ENCODE measurements around the gene TOGARAM1.

TOGARAM1 gene

GRCh38 chr14:44981198-44981597 is 19.2 kb downstream of the TOGARAM1 start:
- Histone ChIP-seq H3K27me3 (ENCODE audit: insufficient read depth, low read length) (no peaks in the 10 kb centered on the region), H3K4me3 (ENCODE audit: low read depth, low read length, poor library complexity, severe bottlenecking) (no peak overlapping the region), H3K36me3 (ENCODE audit: insufficient read depth, low read length) (no peaks in the 10 kb centered on the region), H3K9me2 (ENCODE audit: low read depth, low read length) (no peaks in the 10 kb centered on the region), H3F3A (ENCODE audit: insufficient read depth, low read length) (no peaks in the 10 kb centered on the region), H3K9me3 (ENCODE audit: low read length) (no peaks in the 10 kb centered on the region), H2AFZ (ENCODE audit: low read length) (no peak overlapping the region), H4K20me1 (ENCODE audit: insufficient read depth, low read length) (no peaks in the 10 kb centered on the region), H3K4me1 (ENCODE audit: insufficient read depth, low read length, severe bottlenecking) (peaks cover 8% of the 10 kb centered on the region), H3K27ac (ENCODE audit: low read depth, low read length, poor library complexity, severe bottlenecking) (no peak overlapping the region), H3K4me2 (ENCODE audit: low read length) (peak overlapping the region; percentile 11; the same call in 1 of the 2 replicates), H3K9ac (ENCODE audit: low read length) (no peak overlapping the region), H3K79me2 (ENCODE audit: insufficient read depth, low read length) (peaks cover 19% of the 10 kb centered on the region; the same call in 1 of the 2 replicates)
- TF ChIP-seq EZH2 (IDR thresholded peaks at IDR 0.05; ENCODE audit: borderline replicate concordance, low read length): no peak
- TF ChIP-seq, protein P1, sequence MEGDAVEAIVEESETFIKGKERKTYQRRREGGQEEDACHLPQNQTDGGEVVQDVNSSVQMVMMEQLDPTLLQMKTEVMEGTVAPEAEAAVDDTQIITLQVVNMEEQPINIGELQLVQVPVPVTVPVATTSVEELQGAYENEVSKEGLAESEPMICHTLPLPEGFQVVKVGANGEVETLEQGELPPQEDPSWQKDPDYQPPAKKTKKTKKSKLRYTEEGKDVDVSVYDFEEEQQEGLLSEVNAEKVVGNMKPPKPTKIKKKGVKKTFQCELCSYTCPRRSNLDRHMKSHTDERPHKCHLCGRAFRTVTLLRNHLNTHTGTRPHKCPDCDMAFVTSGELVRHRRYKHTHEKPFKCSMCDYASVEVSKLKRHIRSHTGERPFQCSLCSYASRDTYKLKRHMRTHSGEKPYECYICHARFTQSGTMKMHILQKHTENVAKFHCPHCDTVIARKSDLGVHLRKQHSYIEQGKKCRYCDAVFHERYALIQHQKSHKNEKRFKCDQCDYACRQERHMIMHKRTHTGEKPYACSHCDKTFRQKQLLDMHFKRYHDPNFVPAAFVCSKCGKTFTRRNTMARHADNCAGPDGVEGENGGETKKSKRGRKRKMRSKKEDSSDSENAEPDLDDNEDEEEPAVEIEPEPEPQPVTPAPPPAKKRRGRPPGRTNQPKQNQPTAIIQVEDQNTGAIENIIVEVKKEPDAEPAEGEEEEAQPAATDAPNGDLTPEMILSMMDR (IDR thresholded peaks at IDR 0.05; ENCODE audit: low read length): no peak

- H3K9me3 ChIP-seq (ENCODE audit: low read length): no peaks in the 10 kb centered on the region
- no peak overlapping the region for H3K9ac ChIP-seq (ENCODE audit: low read length)
- H2AFZ ChIP-seq (ENCODE audit: low read length): no peak overlapping the region
- H3K27me3 ChIP-seq (ENCODE audit: insufficient read depth, low read length): no peaks in the 10 kb centered on the region
- no peak overlapping the region for H3K4me2 ChIP-seq (ENCODE audit: low read length)
- H3K4me1 ChIP-seq (ENCODE audit: insufficient read depth, low read length, severe bottlenecking): peaks cover 8% of the 10 kb centered on the region
- no peaks in the 10 kb centered on the region for H3F3A ChIP-seq (ENCODE audit: insufficient read depth, low read length)
- H3K79me2 ChIP-seq (ENCODE audit: insufficient read depth, low read length): peaks cover 11% of the 10 kb centered on the region; the same call in 1 of the 2 replicates
- no peak overlapping the region for H3K4me3 ChIP-seq (ENCODE audit: low read depth, low read length, poor library complexity, severe bottlenecking)
- no peaks in the 10 kb centered on the region for H3K36me3 ChIP-seq (ENCODE audit: insufficient read depth, low read length)
- H3K9me2 ChIP-seq (ENCODE audit: low read depth, low read length): no peaks in the 10 kb centered on the region
- H3K27ac ChIP-seq (ENCODE audit: low read depth, low read length, poor library complexity, severe bottlenecking): no peak overlapping the region
- no peaks in the 10 kb centered on the region for H4K20me1 ChIP-seq (ENCODE audit: insufficient read depth, low read length)
- no peak for TF ChIP-seq EZH2 (IDR thresholded peaks at IDR 0.05; ENCODE audit: borderline replicate concordance, low read length)
- TF ChIP-seq, protein P1 (IDR thresholded peaks at IDR 0.05; ENCODE audit: low read length): no peak
These were observed 20.6 kb downstream of the TOGARAM1 start for GRCh38 chr14:44982594-44982993.

GRCh38 chr14:44988694-44989093 is 26.7 kb downstream of the TOGARAM1 start:
- Histone ChIP-seq H3K9me3 (ENCODE audit: low read length) (peaks cover 13% of the 10 kb centered on the region; the same call in 1 of the 2 replicates), H3K4me3 (ENCODE audit: low read depth, low read length, poor library complexity, severe bottlenecking) (no peak overlapping the region), H3K9me2 (ENCODE audit: low read depth, low read length) (no peaks in the 10 kb centered on the region), H3K9ac (ENCODE audit: low read length) (no peak overlapping the region), H3K79me2 (ENCODE audit: insufficient read depth, low read length) (0 out of 2 replicates have a peak, but pooled peaks cover 3% of the 10 kb centered on the region), H3K27me3 (ENCODE audit: insufficient read depth, low read length) (no peaks in the 10 kb centered on the region), H3K36me3 (ENCODE audit: insufficient read depth, low read length) (peaks cover 3% of the 10 kb centered on the region; the same call in 1 of the 2 replicates), H3F3A (ENCODE audit: insufficient read depth, low read length) (no peaks in the 10 kb centered on the region), H2AFZ (ENCODE audit: low read length) (no peak overlapping the region), H3K27ac (ENCODE audit: low read depth, low read length, poor library complexity, severe bottlenecking) (no peak overlapping the region), H4K20me1 (ENCODE audit: insufficient read depth, low read length) (no peaks in the 10 kb centered on the region), H3K4me1 (ENCODE audit: insufficient read depth, low read length, severe bottlenecking) (no peaks in the 10 kb centered on the region), H3K4me2 (ENCODE audit: low read length) (no peak overlapping the region)
- TF ChIP-seq EZH2 (IDR thresholded peaks at IDR 0.05; ENCODE audit: borderline replicate concordance, low read length): no peak
- TF ChIP-seq, protein P1 (IDR thresholded peaks at IDR 0.05; ENCODE audit: low read length): no peak

Measured in OCI-LY1 (cell line).